IPS-NIHi11 (cell line): ENCODE measurements around the gene AP1AR.

Experiments
- DNase-seq: peaks from one replicate; pipeline ENCODE4 v3.0.0; 2012; ENCODE audit warnings: mixed read lengths, low spot score

Gene AP1AR

GRCh38 chr4:112222219-112222955 is 9.2 kb upstream of the AP1AR start:
- no peak for DNase-seq

- no peak for DNase-seq
These were observed 6.4 kb upstream of the AP1AR start for GRCh38 chr4:112225157-112225556.

- DNase-seq: peak; percentile 99
These were observed 458 bp upstream of the AP1AR start for GRCh38 chr4:112230879-112231778.

- peak; percentile 38 for DNase-seq
These were observed 3.5 kb downstream of the AP1AR start for GRCh38 chr4:112234952-112235609.

GRCh38 chr4:112236040-112236439 is 4.5 kb downstream of the AP1AR start:
- no peak for DNase-seq

GRCh38 chr4:112238833-112239232 is 7.2 kb downstream of the AP1AR start:
- DNase-seq: no peak

- no peak for DNase-seq
These were observed 13.8 kb downstream of the AP1AR start for GRCh38 chr4:112245383-112245782.

GRCh38 chr4:112247021-112247420 is 15.4 kb downstream of the AP1AR start:
- DNase-seq: no peak

- no peak for DNase-seq
These were observed 19.5 kb downstream of the AP1AR start for GRCh38 chr4:112251019-112251643.

GRCh38 chr4:112252234-112252633 is 20.6 kb downstream of the AP1AR start:
- no peak for DNase-seq

GRCh38 chr4:112253382-112254000 is 21.9 kb downstream of the AP1AR start:
- peak; percentile 22 for DNase-seq

- no peak for DNase-seq
These were observed 25.5 kb downstream of the AP1AR start for GRCh38 chr4:112257098-112257497.

- DNase-seq: no peak
These were observed 35.2 kb downstream of the AP1AR start for GRCh38 chr4:112266823-112267222.

- no peak for DNase-seq
These were observed 38.5 kb downstream of the AP1AR start for GRCh38 chr4:112270051-112270450.

GRCh38 chr4:112270640-112271421 is 39.2 kb downstream of the AP1AR start:
- no peak for DNase-seq

GRCh38 chr4:112272292-112272691 is 40.7 kb downstream of the AP1AR start:
- DNase-seq: no peak

- DNase-seq: no peak
These were observed 43.4 kb downstream of the AP1AR start for GRCh38 chr4:112274959-112275358.

GRCh38 chr4:112276113-112276512 is 44.5 kb downstream of the AP1AR start:
- no peak for DNase-seq

GRCh38 chr4:112277220-112277619 is 45.6 kb downstream of the AP1AR start:
- no peak for DNase-seq

- DNase-seq: no peak
These were observed 46.3 kb downstream of the AP1AR start for GRCh38 chr4:112277705-112278448.
